HG02798 (cell line): ENCODE data around the gene CAMP.
"Not testable (repeated sequence)": the region's sequence is repeated elsewhere in the genome, so short reads cannot be mapped to it uniquely, and the experiment has no call there.

Experiments used
- ATAC-seq: cut with Tn5 transposase; IDR thresholded peaks from one replicate; pipeline ENCODE4 v1.9.1; 2021; ENCODE audit warnings: mild to moderate bottlenecking; ENCODE audit not compliant: unreplicated experiment, poor library complexity

CAMP gene

GRCh38 chr3:48222616-48223513 lies at the start of gene CAMP:
CAMP (plus strand) TSS chr3:48223495; CDS start chr3:48223512, 17 bp downstream.
- ATAC-seq = peak; percentile 61

GRCh38 chr3:48178072-48178471 lies 45.2 kb upstream of the CAMP start:
- no peak for ATAC-seq

- ATAC-seq = no peak
Measured at GRCh38 chr3:48180021-48180420, 43.3 kb upstream of the CAMP start.

GRCh38 chr3:48180531-48181253 lies 42.6 kb upstream of the CAMP start:
- ATAC-seq = no peak

GRCh38 chr3:48184299-48184698 lies 39.0 kb upstream of the CAMP start:
- ATAC-seq = no peak

- ATAC-seq = no peak
Measured at GRCh38 chr3:48185129-48185528, 38.2 kb upstream of the CAMP start.

GRCh38 chr3:48186631-48187300 lies 36.5 kb upstream of the CAMP start:
- ATAC-seq = no peak

- no peak for ATAC-seq
Measured at GRCh38 chr3:48187301-48187578, 36.1 kb upstream of the CAMP start.

- peak; percentile 27 for ATAC-seq
Measured at GRCh38 chr3:48187579-48188265, 35.6 kb upstream of the CAMP start.

GRCh38 chr3:48188266-48189201 lies 34.8 kb upstream of the CAMP start, which contains the start of gene CDC25A:
CDC25A (minus strand) TSS chr3:48188417; CDS start chr3:48187947, 470 bp downstream.
- peak; percentile 95 for ATAC-seq

GRCh38 chr3:48189321-48189720 lies 34.0 kb upstream of the CAMP start:
- no peak for ATAC-seq

- ATAC-seq = no peak
Measured at GRCh38 chr3:48190911-48191310, 32.4 kb upstream of the CAMP start.

- ATAC-seq = no peak
Measured at GRCh38 chr3:48194446-48195071, 28.7 kb upstream of the CAMP start.

GRCh38 chr3:48196611-48197010 lies 26.7 kb upstream of the CAMP start:
- ATAC-seq = no peak

- no peak for ATAC-seq
Measured at GRCh38 chr3:48199117-48199516, 24.2 kb upstream of the CAMP start.

- ATAC-seq = no peak
Measured at GRCh38 chr3:48202632-48203031, 20.7 kb upstream of the CAMP start.

- ATAC-seq = no peak
Measured at GRCh38 chr3:48208076-48208475, 15.2 kb upstream of the CAMP start.

- no peak for ATAC-seq
Measured at GRCh38 chr3:48209445-48209844, 13.8 kb upstream of the CAMP start.

GRCh38 chr3:48210534-48210933 lies 12.8 kb upstream of the CAMP start:
- not testable (repeated sequence) for ATAC-seq
